GM12892 (cell line): ENCODE results near the gene MTHFSD.

Source experiments
- POLR2A ChIP-seq: IDR thresholded peaks from 2 replicates; pipeline ENCODE4 v1.6.1; 2011; ENCODE audit warnings: low read depth, low read length, control low read depth
- POLR2AphosphoS5 ChIP-seq: IDR thresholded peaks from 2 replicates; pipeline ENCODE4 v1.6.1; 2011; ENCODE audit warnings: low read depth, low read length, control low read depth
- TAF1 ChIP-seq: IDR thresholded peaks from 2 replicates; pipeline ENCODE4 v1.6.1; 2011; ENCODE audit warnings: low read depth, mild to moderate bottlenecking, control low read depth, low read length, borderline replicate concordance

GRCh38 chr16:86545481-86545880, 9.6 kb downstream of the MTHFSD start:
- TF ChIP-seq POLR2AphosphoS5 (no peak), POLR2A (no peak), TAF1 (no peak)
